ENCODE data around the gene MICU2.

Gene MICU2

GRCh38 chr13:21584973-21585592, 18.9 kb downstream of the MICU2 start:
- no peak overlapping the region for H3K4me2 ChIP-seq (ENCODE audit: low read length)
- peaks cover 3% of the 10 kb centered on the region for H3K4me1 ChIP-seq (ENCODE audit: low read length)
- peaks cover 3% of the 10 kb centered on the region; the same call in 1 of the 2 replicates for H4K20me1 ChIP-seq (ENCODE audit: insufficient read depth, low read length)
- no peak overlapping the region for H3K4me3 ChIP-seq (ENCODE audit: low read length)
- no peak for TF ChIP-seq CTCF (IDR thresholded peaks at IDR 0.05; ENCODE audit: low read depth, low read length)
- no peak for TF ChIP-seq EZH2phosphoT487 (IDR thresholded peaks at IDR 0.05; ENCODE audit: low read depth)
- peaks cover 40% of the 10 kb centered on the region for H3K79me2 ChIP-seq (ENCODE audit: low read length)
- H3K36me3 ChIP-seq (replicated peaks; ENCODE audit: low read depth, low read length) = peaks cover 16% of the 10 kb centered on the region
- peaks cover 14% of the 10 kb centered on the region for H3K9me3 ChIP-seq (ENCODE audit: insufficient read depth, low read length)
- no peak overlapping the region for H2AFZ ChIP-seq (ENCODE audit: low read depth, low read length)
- H3K27me3 ChIP-seq (ENCODE audit: low read depth, low read length) = no peaks in the 10 kb centered on the region
- no peak overlapping the region for H3K9ac ChIP-seq (ENCODE audit: low read length)
- H3K27ac ChIP-seq (ENCODE audit: low read length) = no peak overlapping the region

- H3K9ac ChIP-seq (ENCODE audit: low read length) = no peak overlapping the region
- H2AFZ ChIP-seq (ENCODE audit: low read depth, low read length) = no peak overlapping the region
Observed at GRCh38 chr13:21583478-21583877, 20.5 kb downstream of the MICU2 start.

GRCh38 chr13:21580736-21581135, 23.2 kb downstream of the MICU2 start:
- Histone ChIP-seq H3K4me1 (ENCODE audit: low read length) (peaks cover 6% of the 10 kb centered on the region), H4K20me1 (ENCODE audit: insufficient read depth, low read length) (peaks cover 4% of the 10 kb centered on the region; the same call in 1 of the 2 replicates), H3K27me3 (ENCODE audit: low read depth, low read length) (no peaks in the 10 kb centered on the region), H3K4me2 (ENCODE audit: low read length) (no peak overlapping the region), H3K27ac (ENCODE audit: low read length) (no peak overlapping the region), H3K79me2 (ENCODE audit: low read length) (peaks cover 13% of the 10 kb centered on the region; the same call in 1 of the 2 replicates), H3K9ac (ENCODE audit: low read length) (no peak overlapping the region), H3K9me3 (ENCODE audit: insufficient read depth, low read length) (peaks cover 14% of the 10 kb centered on the region), H3K4me3 (ENCODE audit: low read length) (no peak overlapping the region), H2AFZ (ENCODE audit: low read depth, low read length) (no peak overlapping the region), H3K36me3 (replicated peaks; ENCODE audit: low read depth, low read length) (peaks cover 16% of the 10 kb centered on the region)
- no peak for TF ChIP-seq CTCF (IDR thresholded peaks at IDR 0.05; ENCODE audit: low read depth, low read length)
- no peak for TF ChIP-seq EZH2phosphoT487 (IDR thresholded peaks at IDR 0.05; ENCODE audit: low read depth)

More at GRCh38 chr13:21583478-21583877, 20.5 kb downstream of the MICU2 start:
- Histone ChIP-seq H3K4me3 (ENCODE audit: low read length) (no peak overlapping the region), H3K9me3 (ENCODE audit: insufficient read depth, low read length) (peaks cover 14% of the 10 kb centered on the region), H3K27ac (ENCODE audit: low read length) (no peak overlapping the region), H3K4me1 (ENCODE audit: low read length) (peaks cover 6% of the 10 kb centered on the region), H4K20me1 (ENCODE audit: insufficient read depth, low read length) (peaks cover 4% of the 10 kb centered on the region), H3K4me2 (ENCODE audit: low read length) (no peak overlapping the region), H3K36me3 (replicated peaks; ENCODE audit: low read depth, low read length) (peaks cover 16% of the 10 kb centered on the region), H3K27me3 (ENCODE audit: low read depth, low read length) (no peaks in the 10 kb centered on the region), H3K79me2 (ENCODE audit: low read length) (peaks cover 29% of the 10 kb centered on the region)
- no peak for TF ChIP-seq CTCF (IDR thresholded peaks at IDR 0.05; ENCODE audit: low read depth, low read length)
- TF ChIP-seq EZH2phosphoT487 (IDR thresholded peaks at IDR 0.05; ENCODE audit: low read depth) = no peak

GRCh38 chr13:21579754-21580316, 24.1 kb downstream of the MICU2 start:
- Histone ChIP-seq H3K4me3 (ENCODE audit: low read length) (no peak overlapping the region), H3K79me2 (ENCODE audit: low read length) (peaks cover 13% of the 10 kb centered on the region; the same call in 1 of the 2 replicates), H4K20me1 (ENCODE audit: insufficient read depth, low read length) (peaks cover 4% of the 10 kb centered on the region; the same call in 1 of the 2 replicates), H3K36me3 (replicated peaks; ENCODE audit: low read depth, low read length) (peaks cover 16% of the 10 kb centered on the region), H3K9me3 (ENCODE audit: insufficient read depth, low read length) (peaks cover 14% of the 10 kb centered on the region), H2AFZ (ENCODE audit: low read depth, low read length) (no peak overlapping the region), H3K27ac (ENCODE audit: low read length) (no peak overlapping the region), H3K4me1 (ENCODE audit: low read length) (peaks cover 6% of the 10 kb centered on the region), H3K27me3 (ENCODE audit: low read depth, low read length) (no peaks in the 10 kb centered on the region), H3K9ac (ENCODE audit: low read length) (no peak overlapping the region), H3K4me2 (ENCODE audit: low read length) (no peak overlapping the region)
- TF ChIP-seq EZH2phosphoT487 (IDR thresholded peaks at IDR 0.05; ENCODE audit: low read depth) = no peak
- no peak for TF ChIP-seq CTCF (IDR thresholded peaks at IDR 0.05; ENCODE audit: low read depth, low read length)
